Mononuclear cell (primary cell): Measurements from ENCODE around the gene PICALM. TPM values are rescaled to one million over a fixed set of nuclear protein-coding genes. Genes with fewer than 3 reads are reported as not detected.
"Not testable (repeated sequence)": the region's sequence is repeated elsewhere in the genome, so short reads cannot be mapped to it uniquely, and the experiment has no call there.

Experiments used
- H3K27me3 ChIP-seq: 2 replicates; pipeline ENCODE4 v1.6.0; 2011; ENCODE audit warnings: low read length, control low read depth; ENCODE audit not compliant: insufficient read depth
- H3K4me1 ChIP-seq: 2 replicates; pipeline ENCODE4 v1.5.1; 2011; ENCODE audit warnings: mild to moderate bottlenecking, low read length, control low read depth; ENCODE audit not compliant: insufficient read depth
- H3K4me3 ChIP-seq: 2 replicates; pipeline ENCODE4 v1.5.1; 2011; ENCODE audit warnings: mild to moderate bottlenecking, low read length, moderate library complexity
- H3K9me3 ChIP-seq: 2 replicates; pipeline ENCODE4 v1.5.1; 2011; ENCODE audit warnings: low read depth, mild to moderate bottlenecking, control low read depth, low read length
- total RNA-seq: library from RNA; depleted of rRNA; stranded (reverse); fragments of >200 nt; gene quantifications from one replicate; pipeline ENCODE4 v1.2.3, GENCODE V29; 2012

Gene PICALM
- total RNA-seq, 1 donor: 416 TPM

- not testable (repeated sequence) for H3K4me3 ChIP-seq, H3K27me3 ChIP-seq, H3K9me3 ChIP-seq
- H3K4me1 ChIP-seq: peaks cover 27% of the 10 kb centered on the region
Observed at GRCh38 chr11:85952108-85952485, 116.8 kb downstream of the PICALM start.

- no peaks in the 10 kb centered on the region for H3K9me3 ChIP-seq
- peaks cover 32% of the 10 kb centered on the region for H3K4me1 ChIP-seq
- H3K4me3 ChIP-seq: no peak overlapping the region
- H3K27me3 ChIP-seq: no peaks in the 10 kb centered on the region
Observed at GRCh38 chr11:85951428-85952107, 117.3 kb downstream of the PICALM start.

GRCh38 chr11:85951049-85951405, 117.9 kb downstream of the PICALM start:
- Histone ChIP-seq H3K4me1 (peaks cover 36% of the 10 kb centered on the region), H3K27me3 (no peaks in the 10 kb centered on the region), H3K4me3 (no peak overlapping the region), H3K9me3 (no peaks in the 10 kb centered on the region)

DNA sequence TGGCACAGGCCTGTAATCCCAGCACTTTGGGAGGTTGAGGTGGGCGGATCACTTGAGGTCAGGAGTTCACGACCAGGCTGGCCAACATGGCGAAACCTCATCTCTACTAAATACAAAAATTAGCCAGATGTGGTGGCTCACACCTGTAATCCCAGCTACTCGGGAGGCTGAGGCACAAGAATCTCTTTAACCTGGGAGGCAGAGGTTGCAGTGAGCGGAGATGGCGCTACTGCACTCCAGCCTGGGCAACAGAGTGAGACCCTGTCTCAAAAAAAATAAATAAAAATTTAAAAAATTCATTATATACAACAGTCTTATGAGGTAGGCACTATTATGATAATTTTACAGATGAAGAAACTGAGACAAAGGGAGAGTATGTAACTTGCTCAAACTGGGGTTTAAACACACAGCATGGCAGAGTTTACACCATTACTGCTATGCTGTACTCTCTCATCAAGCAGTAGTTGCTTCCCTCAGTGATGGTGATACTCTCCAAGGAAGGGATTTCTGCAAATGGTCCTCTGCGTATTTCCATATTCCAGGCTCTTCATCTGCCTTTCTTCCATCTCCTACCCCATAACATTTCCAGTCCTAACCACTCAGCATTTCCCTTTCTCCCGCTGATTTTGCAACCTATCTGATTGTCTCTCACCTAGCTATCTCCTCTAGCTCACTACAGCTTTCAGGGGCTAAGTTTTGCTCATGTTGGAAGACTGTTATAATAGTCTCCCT, 118.4 kb downstream of the PICALM start:
- Histone ChIP-seq H3K27me3 (no peaks in the 10 kb centered on the region), H3K9me3 (no peaks in the 10 kb centered on the region), H3K4me3 (no peak overlapping the region), H3K4me1 (peaks cover 41% of the 10 kb centered on the region)

DNA sequence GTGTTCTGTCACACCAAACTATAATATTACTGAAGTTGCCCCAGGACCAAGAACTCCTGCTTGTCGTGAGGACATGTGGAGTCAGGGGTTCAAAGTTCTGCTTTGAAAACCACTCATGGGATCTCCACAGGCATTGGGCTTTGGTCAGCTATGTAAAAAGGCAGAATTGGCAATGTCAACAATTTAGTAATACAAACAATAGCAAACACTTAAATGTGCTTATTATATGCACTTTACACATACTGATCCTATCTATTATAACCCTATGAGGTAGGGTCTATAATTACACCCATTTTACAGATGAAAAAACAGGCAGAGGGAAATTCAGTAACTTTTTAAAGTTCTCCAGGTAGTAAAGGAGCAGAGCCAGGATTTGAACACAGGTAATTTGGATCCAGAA, 119.1 kb downstream of the PICALM start:
- Histone ChIP-seq H3K27me3 (no peaks in the 10 kb centered on the region), H3K9me3 (no peaks in the 10 kb centered on the region), H3K4me1 (peaks cover 45% of the 10 kb centered on the region), H3K4me3 (no peak overlapping the region)

DNA sequence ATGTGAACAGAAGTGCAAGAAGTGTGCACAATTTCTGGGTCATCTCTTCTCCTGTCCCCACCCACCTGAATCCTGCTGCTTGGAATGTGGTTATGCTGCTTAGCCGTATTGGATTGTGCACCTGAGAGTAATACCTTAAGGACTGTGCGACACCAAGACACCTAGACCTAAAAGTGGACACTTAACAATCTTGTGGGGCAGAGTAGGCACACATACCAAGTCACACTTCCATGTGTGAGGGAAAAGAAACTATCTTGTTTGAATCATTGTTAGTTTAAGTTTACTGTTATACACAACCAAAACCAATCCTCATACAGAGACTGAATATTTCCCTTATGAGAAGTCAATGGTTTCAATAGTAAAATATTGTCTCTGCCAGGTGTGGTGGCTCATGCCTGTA, 120.0 kb downstream of the PICALM start:
- Histone ChIP-seq H3K4me1 (peaks cover 37% of the 10 kb centered on the region), H3K27me3 (no peaks in the 10 kb centered on the region), H3K9me3 (no peaks in the 10 kb centered on the region), H3K4me3 (no peak overlapping the region)

DNA sequence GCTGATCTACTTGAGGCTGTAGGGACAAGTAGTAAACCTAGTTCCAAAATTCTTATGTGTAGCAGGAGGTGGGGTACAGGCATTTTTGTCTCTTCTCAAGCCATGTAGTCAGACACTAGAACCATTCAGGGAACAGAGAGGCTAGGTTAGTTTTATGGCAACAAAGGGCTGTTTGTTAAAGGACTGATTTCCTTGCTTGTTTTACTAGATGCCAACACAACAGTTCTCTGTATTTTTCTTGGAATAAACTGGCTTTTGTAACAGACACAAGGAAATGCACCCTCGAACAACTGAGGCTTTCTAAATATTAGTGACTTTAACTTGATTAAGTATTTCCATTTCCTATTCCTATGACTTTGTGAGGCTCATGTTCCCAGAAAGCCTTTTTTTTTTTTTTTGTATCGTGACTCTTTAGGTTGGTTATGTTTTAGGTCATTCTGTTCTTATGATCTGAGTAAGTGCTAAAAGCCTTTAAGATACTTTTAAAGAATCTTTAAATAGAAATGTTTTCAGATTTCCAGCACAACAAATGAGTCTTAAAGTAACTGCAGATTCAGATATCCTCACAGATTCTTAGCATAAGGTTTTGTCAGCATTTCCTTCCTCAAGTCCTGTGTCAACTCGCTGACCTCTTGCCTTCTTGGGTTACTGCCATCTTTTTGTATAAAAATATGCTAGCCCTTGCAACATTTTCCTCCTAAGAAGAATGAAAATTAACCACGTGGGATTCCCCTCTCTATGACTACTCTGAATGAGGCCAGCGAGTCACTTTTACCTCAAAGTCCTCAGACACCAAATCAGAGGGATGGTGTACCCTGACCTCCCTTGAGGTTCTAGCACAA, 121.2 kb downstream of the PICALM start:
- H3K4me1 ChIP-seq: peaks cover 36% of the 10 kb centered on the region
- H3K27me3 ChIP-seq: no peaks in the 10 kb centered on the region
- H3K4me3 ChIP-seq: no peak overlapping the region
- H3K9me3 ChIP-seq: no peaks in the 10 kb centered on the region

DNA sequence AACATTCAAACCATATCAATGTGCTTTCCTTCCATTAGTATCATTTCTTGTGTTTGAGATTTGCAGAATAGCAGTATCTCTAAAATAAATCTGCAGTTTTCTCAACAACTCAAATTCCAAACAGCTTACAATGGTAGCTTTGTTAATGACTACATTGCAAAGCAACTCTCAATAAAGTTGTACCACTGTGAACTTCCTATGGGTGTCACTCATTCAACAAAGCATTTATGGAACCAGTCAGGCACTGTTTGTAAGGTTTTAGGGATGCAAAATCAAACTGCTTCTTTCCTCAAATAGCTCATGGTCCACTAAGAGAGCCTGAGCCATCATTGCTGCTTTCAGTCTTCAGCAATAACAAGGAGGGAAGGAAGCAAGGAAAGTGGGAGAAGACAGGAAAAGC, 122.7 kb downstream of the PICALM start:
- Histone ChIP-seq H3K27me3 (no peaks in the 10 kb centered on the region), H3K9me3 (no peaks in the 10 kb centered on the region), H3K4me1 (peaks cover 36% of the 10 kb centered on the region), H3K4me3 (no peak overlapping the region)

DNA sequence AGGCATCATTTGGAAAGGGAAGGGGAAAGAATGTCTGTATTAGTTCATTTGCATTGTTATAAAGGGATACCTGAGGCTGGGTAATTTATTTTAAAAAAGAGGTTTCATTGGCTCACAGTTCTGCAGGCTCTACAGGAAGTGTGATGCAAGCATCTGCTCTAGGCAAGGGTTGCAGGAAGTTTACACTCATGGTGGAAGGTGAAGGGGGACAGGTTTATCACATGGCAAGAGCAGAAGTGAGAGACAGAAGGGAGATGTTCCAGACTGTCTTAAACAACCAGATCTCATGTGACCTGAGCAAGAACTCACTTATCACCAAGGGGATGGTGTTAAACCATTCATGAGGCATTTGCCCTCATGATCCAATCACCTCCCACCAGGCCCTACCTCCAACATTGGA, 123.1 kb downstream of the PICALM start:
- Histone ChIP-seq H3K9me3 (no peaks in the 10 kb centered on the region), H3K27me3 (no peaks in the 10 kb centered on the region), H3K4me3 (no peak overlapping the region), H3K4me1 (peaks cover 36% of the 10 kb centered on the region)

- Histone ChIP-seq H3K4me1 (peaks cover 36% of the 10 kb centered on the region), H3K27me3 (no peaks in the 10 kb centered on the region), H3K9me3 (no peaks in the 10 kb centered on the region), H3K4me3 (no peak overlapping the region)
Observed at GRCh38 chr11:85945296-85945695, 123.6 kb downstream of the PICALM start.

DNA sequence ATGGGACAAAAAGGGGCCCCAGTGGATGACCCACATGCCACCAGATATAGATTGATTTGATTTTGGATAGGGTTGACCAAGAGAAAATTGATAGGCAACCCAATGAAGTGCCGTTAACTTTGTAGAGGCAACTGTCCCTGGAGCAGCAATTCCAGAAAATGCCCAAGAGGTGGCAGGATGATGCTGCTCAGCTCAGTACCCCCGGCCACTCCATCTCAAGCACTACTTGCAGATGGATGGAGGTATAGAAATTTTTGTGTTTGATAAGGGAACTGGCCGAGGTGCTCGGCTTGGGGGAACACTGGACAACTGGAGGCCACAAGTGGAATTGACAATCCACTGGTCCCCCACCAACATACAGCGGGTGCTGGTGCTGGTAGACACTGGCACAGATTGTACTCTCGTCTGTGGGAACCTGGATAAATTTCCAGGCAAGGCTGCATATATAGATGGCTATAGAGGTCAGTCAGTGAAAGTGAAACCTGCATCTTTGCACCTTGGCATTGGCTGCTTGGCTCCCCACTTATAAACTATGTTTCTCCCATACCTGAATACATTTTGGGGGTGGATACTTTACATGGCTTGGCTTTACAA, 127.4 kb downstream of the PICALM start:
- no peak overlapping the region for H3K4me3 ChIP-seq
- no peaks in the 10 kb centered on the region for H3K9me3 ChIP-seq
- no peaks in the 10 kb centered on the region for H3K27me3 ChIP-seq
- H3K4me1 ChIP-seq: peaks cover 12% of the 10 kb centered on the region

GRCh38 chr11:85939099-85940015, 129.5 kb downstream of the PICALM start:
- no peaks in the 10 kb centered on the region for H3K4me1 ChIP-seq
- no peak overlapping the region for H3K4me3 ChIP-seq
- no peaks in the 10 kb centered on the region for H3K9me3 ChIP-seq
- no peaks in the 10 kb centered on the region for H3K27me3 ChIP-seq

DNA sequence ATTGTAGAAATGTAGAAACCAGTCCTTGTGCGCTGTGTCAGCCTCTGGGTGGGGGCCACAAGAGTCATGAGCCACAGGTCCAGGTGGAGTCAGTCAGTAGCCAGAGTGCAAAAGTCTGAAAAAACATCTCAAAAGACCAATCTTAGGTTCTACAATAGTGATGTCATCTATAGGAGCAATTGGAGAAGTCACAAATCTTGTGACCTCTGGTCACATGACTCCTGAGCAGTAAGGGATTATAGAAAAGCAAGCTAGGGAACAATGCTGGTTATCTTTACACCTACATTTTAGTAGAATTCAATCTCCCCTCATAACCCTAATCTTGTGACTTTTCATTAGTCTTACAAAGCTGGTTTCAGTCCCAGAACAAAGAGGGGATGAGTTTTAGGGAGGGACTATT, 131.0 kb downstream of the PICALM start:
- Histone ChIP-seq H3K9me3 (no peaks in the 10 kb centered on the region), H3K4me3 (no peak overlapping the region), H3K27me3 (no peaks in the 10 kb centered on the region), H3K4me1 (no peaks in the 10 kb centered on the region)

DNA sequence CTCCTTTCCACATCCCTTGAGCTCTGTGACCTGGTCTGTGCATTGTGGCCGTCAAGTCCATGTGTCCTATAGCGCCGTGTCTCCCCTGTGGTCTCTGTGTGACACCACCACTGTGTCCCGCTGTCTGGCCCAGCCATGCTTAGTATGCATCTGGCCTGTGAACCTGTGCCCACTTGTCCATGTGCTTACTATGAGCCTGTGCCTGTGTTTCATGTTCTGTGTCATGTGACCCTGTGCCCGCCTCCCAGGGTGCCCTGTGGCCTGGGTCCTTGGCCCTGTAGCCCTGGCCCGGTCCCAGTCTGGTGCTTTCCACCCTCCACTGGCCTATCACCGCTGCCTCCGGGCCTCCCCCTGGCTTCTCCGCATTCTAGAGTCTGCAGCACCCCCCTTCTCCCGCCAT, 133.1 kb downstream of the PICALM start:
- H3K9me3 ChIP-seq: no peaks in the 10 kb centered on the region
- H3K27me3 ChIP-seq: no peaks in the 10 kb centered on the region
- H3K4me1 ChIP-seq: no peaks in the 10 kb centered on the region
- H3K4me3 ChIP-seq: no peak overlapping the region
